ENCODE results near the gene AHRR. TPM values are rescaled to one million over a fixed set of nuclear protein-coding genes. Genes with fewer than 3 reads are reported as not detected.

AHRR gene
- total RNA-seq, 1 donor from 2014 or later = 6.1 TPM

- CTCF ChIA-PET = interaction anchor here (0.7 to 4.5 kb wide), 12 partner anchors 20 to 585 kb away, joined by 3 to 34 read pairs (median 4); partner anchors contain the start of genes BRD9 and TRIP13
- H3K4me1 Mint-ChIP-seq = peaks cover 21% of the 10 kb centered on the region
- intact Hi-C loops (cut with micrococcal nuclease) = loop anchor here (1.0 to 10.0 kb wide), 4 partner anchors 108 to 586 kb away; no protein-coding TSS in a partner anchor
- peak; percentile 86 for ATAC-seq (ENCODE audit: low read depth)
- TF ChIP-seq CTCF (IDR thresholded peaks at IDR 0.05) = no peak
- peak; percentile 57 for DNase-seq
- H3K36me3 Mint-ChIP-seq (ENCODE audit: low read depth) = peaks cover 33% of the 10 kb centered on the region
- no peaks in the 10 kb centered on the region for H3K9me3 Mint-ChIP-seq
- POLR2A ChIA-PET = interaction anchor here (0.7 to 1.6 kb wide), 5 partner anchors 38 to 130 kb away, joined by 3 to 5 read pairs (median 4); no protein-coding TSS in a partner anchor
- peaks cover 11% of the 10 kb centered on the region for H3K27me3 Mint-ChIP-seq
- no peak overlapping the region for H3K4me3 Mint-ChIP-seq
- H3K27ac Mint-ChIP-seq = no peak overlapping the region
Measured at GRCh38 chr5:317086-317811, 4.3 kb upstream of the AHRR start.

GRCh38 chr5:318341-318897 lies 3.1 kb upstream of the AHRR start:
- Mint-ChIP-seq H3K9me3 (no peaks in the 10 kb centered on the region), H3K36me3 (ENCODE audit: low read depth) (peaks cover 23% of the 10 kb centered on the region), H3K4me1 (peaks cover 21% of the 10 kb centered on the region), H3K4me3 (no peak overlapping the region), H3K27ac (no peak overlapping the region), H3K27me3 (peaks cover 14% of the 10 kb centered on the region)
- CTCF ChIA-PET = interaction anchor here (0.7 to 4.5 kb wide), 2 partner anchors 107 to 108 kb away, joined by 3 to 34 read pairs; no protein-coding TSS in a partner anchor
- DNase-seq (no peak), ATAC-seq (ENCODE audit: low read depth) (no peak)
- POLR2A ChIA-PET = interaction anchor here (1.1 kb wide), 1 partner anchor 113 kb away, joined by 3 read pairs; no protein-coding TSS in a partner anchor
- TF ChIP-seq CTCF (IDR thresholded peaks at IDR 0.05) = no peak
- intact Hi-C loops (cut with micrococcal nuclease) = loop anchor here (10.0 kb wide), 1 partner anchor 326 kb away; no protein-coding TSS in a partner anchor

GRCh38 chr5:318931-319601 lies 2.4 kb upstream of the AHRR start:
- Mint-ChIP-seq H3K27me3 (peaks cover 20% of the 10 kb centered on the region), H3K27ac (no peak overlapping the region), H3K4me1 (peaks cover 21% of the 10 kb centered on the region), H3K9me3 (no peaks in the 10 kb centered on the region), H3K4me3 (no peak overlapping the region), H3K36me3 (ENCODE audit: low read depth) (peaks cover 21% of the 10 kb centered on the region)
- intact Hi-C loops (cut with micrococcal nuclease) = loop anchor here (10.0 kb wide), 1 partner anchor 326 kb away; no protein-coding TSS in a partner anchor
- DNase-seq = no peak
- ATAC-seq (ENCODE audit: low read depth) = no peak
- ChIA-PET CTCF (interaction anchor here (0.7 to 4.5 kb wide), 2 partner anchors 106 to 108 kb away, joined by 3 to 34 read pairs; no protein-coding TSS in a partner anchor), POLR2A (interaction anchor here (1.1 to 1.2 kb wide), 2 partner anchors 32 to 112 kb away, joined by 3 read pairs; no protein-coding TSS in a partner anchor)
- TF ChIP-seq CTCF (IDR thresholded peaks at IDR 0.05) = no peak

GRCh38 chr5:320524-321229 lies 837 bp upstream of the AHRR start:
- ChIA-PET POLR2A (interaction anchor here (0.7 to 1.2 kb wide), 2 partner anchors 34 to 105 kb away, joined by 3 read pairs; no protein-coding TSS in a partner anchor), CTCF (interaction anchor here (2.3 kb wide), 1 partner anchor 110 kb away, joined by 9 read pairs; no protein-coding TSS in a partner anchor)
- Mint-ChIP-seq H3K36me3 (ENCODE audit: low read depth) (peaks cover 7% of the 10 kb centered on the region), H3K4me3 (peak overlapping the region; percentile 58), H3K27me3 (peaks cover 25% of the 10 kb centered on the region), H3K4me1 (peaks cover 21% of the 10 kb centered on the region), H3K9me3 (no peaks in the 10 kb centered on the region), H3K27ac (no peak overlapping the region)
- TF ChIP-seq CTCF (IDR thresholded peaks at IDR 0.05) = no peak
- ATAC-seq (ENCODE audit: low read depth) = no peak
- intact Hi-C loops (cut with micrococcal nuclease) = no loop called here
- DNase-seq = no peak

All from activated B cell treated with CpG ODN at 0.5 μM for 24 hours (primary cell).